ENCODE measurements around the gene POLR2B. TPM values are rescaled to one million over a fixed set of nuclear protein-coding genes. Genes with fewer than 3 reads are reported as not detected.

Gene POLR2B
- total RNA-seq, 1 experiment from 2014 or later, result 129 TPM

GRCh38 chr4:56986192-56986591, 7.5 kb downstream of the POLR2B start (continued):
- TF ChIP-seq ZBTB33 (IDR thresholded peaks at IDR 0.05; ENCODE audit: extremely low read depth, insufficient replicate concordance, low read length), result no peak

- intact Hi-C loops (cut with micrococcal nuclease), result no loop called here
- Histone ChIP-seq H3K4me2 (ENCODE audit: low read length) (no peak overlapping the region), H3K9me3 (ENCODE audit: control insufficient read depth in 1 of 2, insufficient read depth in 1 of 2, low read depth in 1 of 2, low read length in 2 of 2) (no peaks in the 10 kb centered on the region), H2AFZ (ENCODE audit: low read depth, low read length, poor library complexity, severe bottlenecking) (no peak overlapping the region), H3K9ac (ENCODE audit: low read length) (no peak overlapping the region), H4K20me1 (ENCODE audit: insufficient read depth) (no peaks in the 10 kb centered on the region), H3K4me1 (ENCODE audit: control insufficient read depth in 1 of 2, insufficient read depth in 2 of 2, low read length in 2 of 2) (no peaks in the 10 kb centered on the region), H3K79me2 (ENCODE audit: insufficient read depth, low read length) (peaks cover 100% of the 10 kb centered on the region), H3K9me2 (ENCODE audit: insufficient read depth) (no peaks in the 10 kb centered on the region), H3K27ac (ENCODE audit: low read depth, low read length) (no peak overlapping the region), H3K27me3 (ENCODE audit: insufficient read depth, low read length) (no peaks in the 10 kb centered on the region), H3K36me3 (ENCODE audit: control insufficient read depth in 1 of 2, insufficient read depth in 2 of 2, low read length in 2 of 2) (peaks cover 8 to 36% of the 10 kb centered on the region in 2 experiments; a peak in 3 of 4 replicates), H3K4me3 (replicated peaks in 1 of 2; ENCODE audit: low read depth in 1 of 2, low read length in 2 of 2) (no peak overlapping the region)
- no TSS peak for BruUV-seq (replicated peaks)
- ChIA-PET CTCF (no interaction called here), POLR2A (no interaction called here), RAD21 (ENCODE audit: low non-redundant PET in 1 of 2, low total read pairs in 2 of 2, uncharacterized antibody in 2 of 2, unreplicated experiment in 2 of 2) (no interaction called here)
- DNase-seq (ENCODE audit: low read depth, low spot score), result no peak
- no peak for ATAC-seq
- TF ChIP-seq SP1 (IDR thresholded peaks at IDR 0.05; ENCODE audit: low read depth) (no peak), ZBTB33 (IDR thresholded peaks at IDR 0.05; ENCODE audit: extremely low read depth, insufficient replicate concordance, low read length) (no peak), CBX3 (IDR thresholded peaks at IDR 0.05; ENCODE audit: low read depth) (no peak), EZH2 (IDR thresholded peaks at IDR 0.05) (no peak), ELF1 (IDR thresholded peaks at IDR 0.05; ENCODE audit: borderline replicate concordance, low read depth) (no peak)
These were observed 8.3 kb downstream of the POLR2B start for GRCh38 chr4:56986952-56987351.
